DND-41 (cell line): ENCODE data around the gene ZFYVE28.

Source experiments
- EZH2 ChIP-seq: IDR thresholded peaks from 3 replicates; pipeline ENCODE4 v1.6.1; 2012; ENCODE audit warnings: borderline replicate concordance, low read depth, mild to moderate bottlenecking, moderate library complexity, low read length, inconsistent platforms; ENCODE audit not compliant: severe bottlenecking
- TF ChIP-seq, protein P1 (sequence below): IDR thresholded peaks from 2 replicates; pipeline ENCODE4 v1.5.1; 2012; ENCODE audit warnings: borderline replicate concordance, low read length, moderate library complexity, mild to moderate bottlenecking; ENCODE audit not compliant: poor library complexity, severe bottlenecking; ENCODE audit errors: extremely low read depth

DNA sequence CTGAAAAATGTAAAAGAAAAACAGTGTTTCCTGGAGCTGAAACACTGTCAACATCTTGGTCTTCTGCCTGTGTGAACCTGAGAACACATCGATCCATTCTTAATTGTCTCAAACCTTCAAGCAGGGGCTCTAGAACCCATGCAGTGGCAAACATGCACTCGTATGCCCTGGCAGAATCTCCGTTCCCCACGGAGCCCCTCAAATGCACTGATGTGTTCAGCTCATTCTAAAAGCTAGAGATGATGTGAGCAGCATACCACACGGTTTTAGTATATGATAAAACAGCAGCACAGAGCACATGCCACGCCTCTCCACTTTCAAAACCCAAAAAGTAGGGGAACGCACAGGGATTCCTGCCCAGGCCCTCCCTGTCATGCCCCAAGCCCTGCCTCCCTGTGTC is 44.9 kb downstream of the ZFYVE28 start:
- no peak for TF ChIP-seq EZH2
- TF ChIP-seq, protein P1, sequence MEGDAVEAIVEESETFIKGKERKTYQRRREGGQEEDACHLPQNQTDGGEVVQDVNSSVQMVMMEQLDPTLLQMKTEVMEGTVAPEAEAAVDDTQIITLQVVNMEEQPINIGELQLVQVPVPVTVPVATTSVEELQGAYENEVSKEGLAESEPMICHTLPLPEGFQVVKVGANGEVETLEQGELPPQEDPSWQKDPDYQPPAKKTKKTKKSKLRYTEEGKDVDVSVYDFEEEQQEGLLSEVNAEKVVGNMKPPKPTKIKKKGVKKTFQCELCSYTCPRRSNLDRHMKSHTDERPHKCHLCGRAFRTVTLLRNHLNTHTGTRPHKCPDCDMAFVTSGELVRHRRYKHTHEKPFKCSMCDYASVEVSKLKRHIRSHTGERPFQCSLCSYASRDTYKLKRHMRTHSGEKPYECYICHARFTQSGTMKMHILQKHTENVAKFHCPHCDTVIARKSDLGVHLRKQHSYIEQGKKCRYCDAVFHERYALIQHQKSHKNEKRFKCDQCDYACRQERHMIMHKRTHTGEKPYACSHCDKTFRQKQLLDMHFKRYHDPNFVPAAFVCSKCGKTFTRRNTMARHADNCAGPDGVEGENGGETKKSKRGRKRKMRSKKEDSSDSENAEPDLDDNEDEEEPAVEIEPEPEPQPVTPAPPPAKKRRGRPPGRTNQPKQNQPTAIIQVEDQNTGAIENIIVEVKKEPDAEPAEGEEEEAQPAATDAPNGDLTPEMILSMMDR = no peak
